SK-N-SH treated with all-trans-retinoic acid at 6 μM for 48 hours (cell line): ENCODE data around the gene M1AP.

Experiments
- ATAC-seq: fragments of 200-7000 bp; cut with Tn5 transposase; 3 replicates; pipeline ENCODE4 v1.9.1; 2020; ENCODE audit warnings: mild to moderate bottlenecking, moderate library complexity
- ARNTL ChIP-seq: fragments of 450-650 bp; formaldehyde crosslinking; IDR thresholded peaks from 2 replicates; pipeline ENCODE4 v1.5.0; 2020; ENCODE audit warnings: low read depth, mild to moderate bottlenecking, moderate library complexity, borderline replicate concordance
- BACH2 ChIP-seq: fragments of 250-450 bp; sonication (Bioruptor Pico); IDR thresholded peaks from 2 replicates; pipeline ENCODE4 v1.9.0; 2021; ENCODE audit warnings: mild to moderate bottlenecking, borderline replicate concordance
- CREB5 ChIP-seq: fragments of 250-450 bp; sonication (Bioruptor Pico); IDR thresholded peaks from 2 replicates; pipeline ENCODE4 v1.5.1; 2020; ENCODE audit warnings: low read depth, mild to moderate bottlenecking, moderate library complexity
- CSDC2 ChIP-seq: fragments of 250-450 bp; sonication (Bioruptor Pico); IDR thresholded peaks from 2 replicates; pipeline ENCODE4 v1.5.0; 2020; ENCODE audit warnings: mild to moderate bottlenecking, moderate library complexity
- ESRRG ChIP-seq: fragments of 250-450 bp; sonication (Bioruptor Pico); IDR thresholded peaks from 2 replicates; pipeline ENCODE4 v1.6.1; 2021; ENCODE audit warnings: mild to moderate bottlenecking
- GLIS3 ChIP-seq: fragments of 250-450 bp; sonication (Bioruptor Pico); IDR thresholded peaks from 2 replicates; pipeline ENCODE4 v1.5.0; 2020; ENCODE audit warnings: mild to moderate bottlenecking, moderate library complexity
- ISL1 ChIP-seq: fragments of 250-450 bp; sonication (Bioruptor Pico); IDR thresholded peaks from 2 replicates; pipeline ENCODE4 v2.1.2; 2022; ENCODE audit warnings: mild to moderate bottlenecking, moderate library complexity
- OSR1 ChIP-seq: fragments of 250-450 bp; sonication (Bioruptor Pico); IDR thresholded peaks from 2 replicates; pipeline ENCODE4 v1.8.0; 2022; ENCODE audit warnings: moderate library complexity, mild to moderate bottlenecking, inconsistent platforms
- POU6F1 ChIP-seq: fragments of 250-450 bp; sonication (Bioruptor Pico); IDR thresholded peaks from 2 replicates; pipeline ENCODE4 v1.8.0; 2021; ENCODE audit warnings: low read depth, mild to moderate bottlenecking, moderate library complexity, borderline replicate concordance
- PPARA ChIP-seq: fragments of 250-450 bp; sonication (Bioruptor Pico); IDR thresholded peaks from 2 replicates; pipeline ENCODE4 v1.5.0; 2020; ENCODE audit warnings: mild to moderate bottlenecking, borderline replicate concordance
- SNAI2 ChIP-seq: fragments of 250-450 bp; sonication (Bioruptor Pico); IDR thresholded peaks from 2 replicates; pipeline ENCODE4 v1.5.0; 2020; ENCODE audit warnings: mild to moderate bottlenecking, moderate library complexity
- TCF4 ChIP-seq: fragments of 250-450 bp; sonication (Bioruptor Pico); IDR thresholded peaks from 2 replicates; pipeline ENCODE4 v1.8.0; 2021; ENCODE audit warnings: mild to moderate bottlenecking, moderate library complexity, borderline replicate concordance
- TOX ChIP-seq: fragments of 250-450 bp; sonication (Bioruptor Pico); IDR thresholded peaks from 2 replicates; pipeline ENCODE4 v1.8.0; 2021; ENCODE audit warnings: mild to moderate bottlenecking, moderate library complexity, borderline replicate concordance
- TSHZ2 ChIP-seq: fragments of 250-450 bp; sonication (Bioruptor Pico); IDR thresholded peaks from 2 replicates; pipeline ENCODE4 v1.5.0; 2020; ENCODE audit warnings: mild to moderate bottlenecking, moderate library complexity
- ZC3H10 ChIP-seq: fragments of 250-450 bp; sonication (Bioruptor Pico); IDR thresholded peaks from 2 replicates; pipeline ENCODE4 v1.5.1; 2021; ENCODE audit warnings: mild to moderate bottlenecking, moderate library complexity
- ZFP30 ChIP-seq: fragments of 450-650 bp; formaldehyde crosslinking; IDR thresholded peaks from 2 replicates; pipeline ENCODE4 v1.5.0; 2022; ENCODE audit warnings: mild to moderate bottlenecking, moderate library complexity
- ZNF565 ChIP-seq: fragments of 450-650 bp; formaldehyde crosslinking; conservative IDR thresholded peaks from 2 replicates; pipeline ENCODE4 v1.5.0; 2020; ENCODE audit warnings: low read depth, mild to moderate bottlenecking, moderate library complexity
- ZNF70 ChIP-seq: fragments of 450-650 bp; formaldehyde crosslinking; IDR thresholded peaks from 2 replicates; pipeline ENCODE4 v1.5.0; 2020; ENCODE audit warnings: mild to moderate bottlenecking, moderate library complexity
- ZNF8 ChIP-seq: fragments of 450-650 bp; formaldehyde crosslinking; IDR thresholded peaks from 2 replicates; pipeline ENCODE4 v1.5.0; 2020; ENCODE audit warnings: mild to moderate bottlenecking, moderate library complexity
- TF ChIP-seq, protein P1 (sequence below): fragments of 250-450 bp; sonication (Bioruptor Pico); IDR thresholded peaks from 2 replicates; pipeline ENCODE4 v1.5.1; 2021; ENCODE audit warnings: mild to moderate bottlenecking, moderate library complexity

M1AP gene

GRCh38 chr2:74648009-74648443 is at the start of gene M1AP:
Gene M1AP (minus strand): TSS chr2:74648330. CDS start chr2:74640275, 8,055 bp downstream.
- TF ChIP-seq POU6F1 (CRISPR knock-in tag), result no peak
- TF ChIP-seq, all 23 proteins: peak for 0
- ATAC-seq, result no peak

- ATAC-seq, result no peak
- no peak for TF ChIP-seq ISL1 (CRISPR knock-in tag)
- no peak for TF ChIP-seq CSDC2 (CRISPR knock-in tag)
- TF ChIP-seq ZNF70 (CRISPR knock-in tag), result no peak
- no peak for TF ChIP-seq SNAI2 (CRISPR knock-in tag)
- no peak for TF ChIP-seq GLIS3 (CRISPR knock-in tag)
- no peak for TF ChIP-seq ZNF8
- TF ChIP-seq ARNTL, result no peak
These were observed 48.7 kb upstream of the M1AP start for GRCh38 chr2:74696829-74697228.

DNA sequence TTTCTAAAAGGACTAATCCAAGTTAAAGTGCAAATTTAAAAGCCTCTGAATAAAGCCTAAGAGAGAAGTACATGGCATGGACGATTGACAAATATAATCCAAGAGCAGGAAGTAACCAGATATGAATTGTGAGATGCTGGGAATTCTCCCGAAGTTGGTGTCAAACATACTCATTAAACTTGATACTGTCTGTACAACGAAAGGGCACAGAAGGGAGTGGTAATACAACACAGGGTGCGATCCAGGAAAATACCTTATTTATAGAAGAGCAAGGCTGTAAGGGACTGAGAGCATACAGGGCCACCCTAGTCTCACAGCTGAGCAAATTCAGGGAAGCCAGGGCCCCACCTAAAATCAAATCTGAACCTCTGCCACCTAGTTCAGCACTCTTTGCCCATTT is 47.5 kb upstream of the M1AP start:
- no peak for TF ChIP-seq GLIS3 (CRISPR knock-in tag)
- TF ChIP-seq, protein P1, sequence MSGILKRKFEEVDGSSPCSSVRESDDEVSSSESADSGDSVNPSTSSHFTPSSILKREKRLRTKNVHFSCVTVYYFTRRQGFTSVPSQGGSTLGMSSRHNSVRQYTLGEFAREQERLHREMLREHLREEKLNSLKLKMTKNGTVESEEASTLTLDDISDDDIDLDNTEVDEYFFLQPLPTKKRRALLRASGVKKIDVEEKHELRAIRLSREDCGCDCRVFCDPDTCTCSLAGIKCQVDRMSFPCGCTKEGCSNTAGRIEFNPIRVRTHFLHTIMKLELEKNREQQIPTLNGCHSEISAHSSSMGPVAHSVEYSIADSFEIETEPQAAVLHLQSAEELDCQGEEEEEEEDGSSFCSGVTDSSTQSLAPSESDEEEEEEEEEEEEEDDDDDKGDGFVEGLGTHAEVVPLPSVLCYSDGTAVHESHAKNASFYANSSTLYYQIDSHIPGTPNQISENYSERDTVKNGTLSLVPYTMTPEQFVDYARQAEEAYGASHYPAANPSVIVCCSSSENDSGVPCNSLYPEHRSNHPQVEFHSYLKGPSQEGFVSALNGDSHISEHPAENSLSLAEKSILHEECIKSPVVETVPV, result no peak
- TF ChIP-seq ZNF565 (CRISPR knock-in tag), result no peak
- TF ChIP-seq ISL1 (CRISPR knock-in tag), result no peak
- TF ChIP-seq POU6F1 (CRISPR knock-in tag), result no peak
- TF ChIP-seq OSR1 (CRISPR knock-in tag), result no peak
- no peak for TF ChIP-seq PPARA
- no peak for TF ChIP-seq TOX (CRISPR knock-in tag)
- ATAC-seq, result no peak

DNA sequence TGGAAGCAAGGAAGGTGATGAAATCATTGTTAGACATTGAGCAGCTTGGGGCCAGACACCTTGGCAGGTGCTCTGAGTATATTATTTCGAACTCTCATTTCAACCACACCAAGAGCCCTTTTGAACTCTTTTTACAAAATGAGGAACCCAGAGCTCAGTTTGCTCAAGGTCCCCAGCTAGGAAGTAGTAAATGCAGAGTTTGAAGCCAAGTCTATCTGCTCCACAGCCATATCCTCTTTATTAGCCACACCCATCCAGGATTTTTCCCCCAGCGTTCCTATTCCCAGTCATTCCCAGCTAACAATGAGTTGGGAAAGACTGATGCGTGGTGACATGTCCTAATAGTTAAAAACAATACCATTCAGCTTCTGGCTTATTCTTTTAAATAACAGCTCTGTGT is 46.2 kb upstream of the M1AP start:
- TF ChIP-seq ZC3H10 (CRISPR knock-in tag) (no peak), ESRRG (CRISPR knock-in tag) (no peak), CREB5 (no peak), BACH2 (CRISPR knock-in tag) (no peak), CSDC2 (CRISPR knock-in tag) (no peak), SNAI2 (CRISPR knock-in tag) (no peak), TCF4 (CRISPR knock-in tag) (no peak), TSHZ2 (CRISPR knock-in tag) (no peak), POU6F1 (CRISPR knock-in tag) (no peak), ZFP30 (no peak)
- no peak for ATAC-seq
